DND-41 (cell line): ENCODE data around the gene CNOT10.

Source experiments
- EZH2 ChIP-seq: IDR thresholded peaks from 3 replicates; pipeline ENCODE4 v1.6.1; 2012; ENCODE audit warnings: borderline replicate concordance, low read depth, mild to moderate bottlenecking, moderate library complexity, low read length, inconsistent platforms; ENCODE audit not compliant: severe bottlenecking
- TF ChIP-seq, protein P1 (sequence below): IDR thresholded peaks from 2 replicates; pipeline ENCODE4 v1.5.1; 2012; ENCODE audit warnings: borderline replicate concordance, low read length, moderate library complexity, mild to moderate bottlenecking; ENCODE audit not compliant: poor library complexity, severe bottlenecking; ENCODE audit errors: extremely low read depth

DNA sequence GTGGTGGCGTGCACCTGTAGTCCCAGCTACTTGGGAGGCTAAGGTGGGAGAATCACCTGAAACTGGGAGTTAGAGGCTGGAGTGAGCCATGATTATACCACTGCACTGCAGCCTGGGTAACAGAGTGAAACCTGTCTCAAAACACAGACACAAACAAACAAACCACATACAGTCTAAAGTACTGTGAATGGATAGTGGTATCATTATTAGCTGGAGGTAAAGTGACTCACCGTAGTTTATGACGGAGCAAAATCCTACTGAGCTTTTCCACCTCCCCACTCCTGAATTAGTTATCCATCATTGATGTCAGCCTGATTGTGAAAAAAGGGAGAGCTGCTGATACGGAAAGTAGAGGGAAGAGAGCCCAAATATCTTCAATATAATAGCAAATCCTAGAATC lies 3.2 kb upstream of the CNOT10 start:
- no peak for TF ChIP-seq EZH2
- TF ChIP-seq, protein P1, sequence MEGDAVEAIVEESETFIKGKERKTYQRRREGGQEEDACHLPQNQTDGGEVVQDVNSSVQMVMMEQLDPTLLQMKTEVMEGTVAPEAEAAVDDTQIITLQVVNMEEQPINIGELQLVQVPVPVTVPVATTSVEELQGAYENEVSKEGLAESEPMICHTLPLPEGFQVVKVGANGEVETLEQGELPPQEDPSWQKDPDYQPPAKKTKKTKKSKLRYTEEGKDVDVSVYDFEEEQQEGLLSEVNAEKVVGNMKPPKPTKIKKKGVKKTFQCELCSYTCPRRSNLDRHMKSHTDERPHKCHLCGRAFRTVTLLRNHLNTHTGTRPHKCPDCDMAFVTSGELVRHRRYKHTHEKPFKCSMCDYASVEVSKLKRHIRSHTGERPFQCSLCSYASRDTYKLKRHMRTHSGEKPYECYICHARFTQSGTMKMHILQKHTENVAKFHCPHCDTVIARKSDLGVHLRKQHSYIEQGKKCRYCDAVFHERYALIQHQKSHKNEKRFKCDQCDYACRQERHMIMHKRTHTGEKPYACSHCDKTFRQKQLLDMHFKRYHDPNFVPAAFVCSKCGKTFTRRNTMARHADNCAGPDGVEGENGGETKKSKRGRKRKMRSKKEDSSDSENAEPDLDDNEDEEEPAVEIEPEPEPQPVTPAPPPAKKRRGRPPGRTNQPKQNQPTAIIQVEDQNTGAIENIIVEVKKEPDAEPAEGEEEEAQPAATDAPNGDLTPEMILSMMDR: no peak
